Endothelial cell of umbilical vein (primary cell): Measurements from ENCODE around the gene TRMT2A. TPM values are rescaled to one million over a fixed set of nuclear protein-coding genes. Genes with fewer than 3 reads are reported as not detected.

ENCODE experiments used
- BruUV-seq: library from RNA; stranded (reverse); fragments of 400-500 nt; replicated peaks from 2 replicates; lab custom pipeline; 2021; lab: Mats Ljungman, UMichigan
- CTCF ChIA-PET: fragments of 300-600, 350-600 bp; sonication (Branson Sonifier 250); formaldehyde crosslinking; loops from one replicate; lab custom pipeline; 2021; ENCODE audit warnings: antibody characterized with exemption, inconsistent platforms; lab: Charles Lee
- POLR2A ChIA-PET: fragments of 300-600, 350-600 bp; sonication (Branson Sonifier 250); formaldehyde crosslinking; loops from one replicate; lab custom pipeline; 2021; ENCODE audit warnings: antibody characterized with exemption, inconsistent platforms; lab: Charles Lee
- DNase-seq: peaks from one replicate; pipeline ENCODE4 v3.0.0-alpha.2; 2011; ENCODE audit warnings: low read depth, low spot score
- FAIRE-seq: peaks from 2 replicates; lab custom pipeline; 2011; peaks lifted over from hg19 to GRCh38; lab: Jason Lieb, UNC
- H2AFZ ChIP-seq: 2 replicates; pipeline ENCODE4 v1.6.0; 2012; ENCODE audit warnings: low read depth, low read length, control low read depth, inconsistent platforms
- H3K27ac ChIP-seq: 2 replicates; pipeline ENCODE4 v1.5.1; 2011; ENCODE audit warnings: low read depth, mild to moderate bottlenecking, control low read depth, low read length, moderate library complexity; ENCODE audit not compliant: insufficient read depth
- H3K27me3 ChIP-seq, 2 experiments: 2 replicates each; pipeline versions ENCODE4 v1.6.0 to v1.6.1; 2011; ENCODE audit warnings: low read length in 2 of 2, mixed read lengths in 1 of 2; ENCODE audit not compliant: control insufficient read depth in 2 of 2, insufficient read depth in 2 of 2
- H3K36me3 ChIP-seq, 2 experiments: 2 replicates in 1 of 2; 3 replicates in 1 of 2; pipeline ENCODE4 v1.5.1; 2011; ENCODE audit warnings: low read length in 2 of 2, mild to moderate bottlenecking in 1 of 2, moderate library complexity in 1 of 2; ENCODE audit not compliant: control insufficient read depth in 2 of 2, insufficient read depth in 2 of 2; ENCODE audit errors: extremely low read depth in 1 of 2
- H3K4me1 ChIP-seq: 3 replicates; pipeline ENCODE4 v1.5.1; 2011; ENCODE audit warnings: mild to moderate bottlenecking, low read length; ENCODE audit not compliant: control insufficient read depth, insufficient read depth; ENCODE audit errors: extremely low read depth
- H3K4me2 ChIP-seq: 2 replicates; pipeline ENCODE4 v1.6.1; 2011; ENCODE audit warnings: low read length, control low read depth, mixed read lengths; ENCODE audit not compliant: insufficient read depth
- H3K4me3 ChIP-seq, 3 experiments: fragments of 200-600 bp in 1 of 3; sonication (generic), shearing (Covaris generic) in 1 of 3; replicated peaks in 1 of 3; 2 replicates each; pipeline ENCODE4 v1.5.1; 2011 to 2016; ENCODE audit warnings: control low read depth in 3 of 3, low read length in 3 of 3, mild to moderate bottlenecking in 2 of 3, inconsistent platforms in 1 of 3, low read depth in 1 of 3, moderate library complexity in 1 of 3; ENCODE audit not compliant: insufficient read depth in 1 of 3
- H3K79me2 ChIP-seq: 2 replicates; pipeline ENCODE4 v1.6.0; 2012; ENCODE audit warnings: low read length, inconsistent platforms; ENCODE audit not compliant: control insufficient read depth, insufficient read depth
- H3K9ac ChIP-seq: replicated peaks from 2 replicates; pipeline ENCODE3; 2011; ENCODE audit warnings: low read length, control low read depth; ENCODE audit not compliant: insufficient read depth; ENCODE audit errors: extremely low read depth
- H3K9me1 ChIP-seq: replicated peaks from 3 replicates; pipeline ENCODE4 v1.6.0; 2011; ENCODE audit warnings: mild to moderate bottlenecking, low read length; ENCODE audit not compliant: control insufficient read depth, insufficient read depth; ENCODE audit errors: extremely low read depth
- H3K9me3 ChIP-seq: replicated peaks from 2 replicates; pipeline ENCODE4 v1.5.1; 2012; ENCODE audit warnings: low read length, inconsistent platforms; ENCODE audit not compliant: control insufficient read depth, insufficient read depth
- H4K20me1 ChIP-seq: replicated peaks from 2 replicates; pipeline ENCODE3; 2011; ENCODE audit warnings: mild to moderate bottlenecking, low read length; ENCODE audit not compliant: control insufficient read depth, insufficient read depth; ENCODE audit errors: extremely low read depth
- CTCF ChIP-seq, 2 donors: IDR thresholded peaks; 1 replicate in 1 of 2; 2 replicates in 1 of 2; pipeline ENCODE4 v1.5.1; 2011; ENCODE audit warnings: low read length in 2 of 2, mild to moderate bottlenecking in 2 of 2, moderate library complexity in 2 of 2, control low read depth in 1 of 2, inconsistent platforms in 1 of 2, low read depth in 1 of 2; ENCODE audit not compliant: insufficient read depth in 1 of 2; ENCODE audit errors: extremely low read depth in 1 of 2
- EZH2 ChIP-seq: IDR thresholded peaks from 2 replicates; pipeline ENCODE4 v1.6.1; 2012; ENCODE audit warnings: borderline replicate concordance, low read depth, mild to moderate bottlenecking, moderate library complexity, low read length, inconsistent platforms; ENCODE audit not compliant: severe bottlenecking
- FOS ChIP-seq: IDR thresholded peaks from 2 replicates; pipeline ENCODE4 v1.6.1; 2011; ENCODE audit warnings: mild to moderate bottlenecking, low read length, moderate library complexity, borderline replicate concordance; ENCODE audit not compliant: insufficient read depth
- GATA2 ChIP-seq: IDR thresholded peaks from 2 replicates; pipeline ENCODE4 v1.7.0; 2011; ENCODE audit warnings: low read depth, mild to moderate bottlenecking, moderate library complexity, mixed read lengths, low read length; ENCODE audit not compliant: insufficient read length, insufficient read depth
- JUN ChIP-seq: IDR thresholded peaks from 2 replicates; pipeline ENCODE4 v1.6.1; 2011; ENCODE audit warnings: borderline replicate concordance, low read depth; ENCODE audit not compliant: insufficient read length, insufficient read depth
- MAX ChIP-seq: IDR thresholded peaks from 2 replicates; pipeline ENCODE4 v1.6.1; 2011; ENCODE audit not compliant: insufficient read depth, insufficient read length
- MYC ChIP-seq: IDR thresholded peaks from one replicate; pipeline ENCODE4 v1.6.1; 2011; ENCODE audit warnings: mild to moderate bottlenecking, low read depth, low read length
- POLR2A ChIP-seq: IDR thresholded peaks from 2 replicates; pipeline ENCODE4 v1.6.1; 2012; ENCODE audit warnings: low read depth, mild to moderate bottlenecking, control low read depth, low read length
- POLR2AphosphoS5 ChIP-seq: IDR thresholded peaks from 2 replicates; pipeline ENCODE4 v1.6.1; 2012; ENCODE audit warnings: low read depth, mild to moderate bottlenecking, control low read depth, low read length, moderate library complexity; ENCODE audit not compliant: insufficient read depth
- dilution Hi-C: fragments of 300-500 bp; cut with MboI; formaldehyde crosslinking; loops from one replicate; pipeline ENCODE4 v1.15.0; 2019; ENCODE audit warnings: low sequenced_read_pairs; ENCODE audit not compliant: extremely low pct_ligation_motif_present
- intact Hi-C: fragments of 100-400 bp; cut with micrococcal nuclease; formaldehyde crosslinking; loops from one replicate; pipeline ENCODE4 v1.10.0; 2022
- polyA plus RNA-seq, 4 experiments: library from polyadenylated mRNA; depleted of rRNA in 3 of 4; stranded (reverse) in 3 of 4; unstranded in 1 of 4; fragments of >200 nt; gene quantifications; 2 replicates each; pipeline versions ENCODE4 v1.2.1 to v1.2.3, GENCODE V29; 2011 to 2012; ENCODE audit warnings: missing spikeins in 1 of 4
- total RNA-seq: library from RNA; stranded (reverse); gene quantifications from 2 replicates; pipeline ENCODE4 v1.2.3, GENCODE V29; 2021

The TRMT2A gene
- total and polyA plus RNA-seq, 2 donors (not counting 3 experiments of a cell fraction or from before 2014, with no cell fraction given), result 51.2 to 61.9 TPM

GRCh38 chr22:20149257-20150250 is 32.5 kb upstream of the TRMT2A start:
- Histone ChIP-seq H3K4me3 (no peak overlapping the region), H4K20me1 (no peaks in the 10 kb centered on the region), H3K27ac (no peak overlapping the region), H3K4me2 (no peak overlapping the region), H3K9me3 (no peaks in the 10 kb centered on the region), H3K9ac (no peak overlapping the region), H3K9me1 (no peaks in the 10 kb centered on the region), H3K79me2 (no peaks in the 10 kb centered on the region), H3K27me3 (no peaks in the 10 kb centered on the region), H3K36me3 (peaks cover 0 to 6% of the 10 kb centered on the region in 2 experiments), H3K4me1 (peaks cover under 1% of the 10 kb centered on the region), H2AFZ (no peak overlapping the region)
- DNase-seq (no peak), FAIRE-seq (no peak)
- ChIA-PET CTCF (no interaction called here), POLR2A (no interaction called here)
- BruUV-seq, result no TSS peak
- dilution Hi-C loops (no loop called here), intact Hi-C loops (no loop called here)
- TF ChIP-seq CTCF (IDR thresholded peaks at IDR 0.05; ENCODE audit: extremely low read depth in 1 of 2, insufficient read depth in 1 of 2, low read depth in 1 of 2, low read length in 2 of 2) (no peak), EZH2 (no peak), MAX (no peak), POLR2AphosphoS5 (no peak), MYC (no peak), JUN (no peak), FOS (no peak), POLR2A (no peak), GATA2 (no peak)
